GM12878 (cell line): ENCODE data around the gene KRT34. TPM values are rescaled to one million over a fixed set of nuclear protein-coding genes. Genes with fewer than 3 reads are reported as not detected.

Source experiments
- ATAC-seq: fragments of 200-7000 bp; cut with Tn5 transposase; 3 replicates; pipeline ENCODE4 v1.9.1; 2020; ENCODE audit warnings: mild to moderate bottlenecking, moderate library complexity
- BruUV-seq: library from RNA; stranded (reverse); fragments of 400-500 nt; replicated peaks from 2 replicates; lab custom pipeline; 2021; lab: Mats Ljungman, UMichigan
- CTCF ChIA-PET: fragments of 300-600 bp; sonication (Branson Sonifier 250); formaldehyde crosslinking; extraction: SDS; loops from one replicate; lab custom pipeline; 2021; ENCODE audit warnings: inconsistent platforms; lab: Yijun Ruan, JAX
- POLR2A ChIA-PET: fragments of 350-600 bp; formaldehyde crosslinking; extraction: SDS; loops from one replicate; lab custom pipeline; 2021; ENCODE audit warnings: inconsistent platforms; lab: Charles Lee
- RAD21 ChIA-PET: fragments of 300-600 bp; sonication (Branson Sonifier 250); formaldehyde crosslinking; loops from one replicate; lab custom pipeline; 2023; ENCODE audit warnings: antibody characterized with exemption; ENCODE audit not compliant: unreplicated experiment; lab: Charles Lee
- SMC1A ChIA-PET: fragments of 300-600 bp; sonication (Branson Sonifier 250); formaldehyde crosslinking; loops from one replicate; lab custom pipeline; 2023; ENCODE audit not compliant: unreplicated experiment, uncharacterized antibody; lab: Charles Lee
- DNase-seq: peaks from one replicate; pipeline ENCODE4 v3.0.0-alpha.2; 2011; ENCODE audit warnings: low read depth, low spot score
- FAIRE-seq: peaks from 3 replicates; lab custom pipeline; 2011; peaks lifted over from hg19 to GRCh38; lab: Jason Lieb, UNC
- H2AFZ ChIP-seq: 2 replicates; pipeline ENCODE4 v1.6.0; 2011; ENCODE audit warnings: low read depth, low read length, control low read depth; ENCODE audit not compliant: control insufficient read depth
- H3K27ac ChIP-seq: 2 replicates; pipeline ENCODE4 v1.5.1; 2011; ENCODE audit warnings: control low read depth; ENCODE audit not compliant: control insufficient read depth, insufficient read depth
- H3K27me3 ChIP-seq, 2 experiments: replicated peaks in 1 of 2; 2 replicates each; pipeline versions ENCODE4 v1.6.0 to v1.6.1; 2011; ENCODE audit warnings: low read length in 1 of 2; ENCODE audit not compliant: control insufficient read depth in 2 of 2, insufficient read depth in 2 of 2
- H3K36me3 ChIP-seq, 2 experiments: 2 replicates each; pipeline ENCODE4 v1.5.1; 2011; ENCODE audit warnings: low read length in 1 of 2; ENCODE audit not compliant: control insufficient read depth in 2 of 2, insufficient read depth in 2 of 2
- H3K4me1 ChIP-seq: 2 replicates; pipeline ENCODE4 v1.6.1; 2011; ENCODE audit warnings: mild to moderate bottlenecking, low read length, moderate library complexity, mixed read lengths; ENCODE audit not compliant: control insufficient read depth, insufficient read depth
- H3K4me2 ChIP-seq: 2 replicates; pipeline ENCODE4 v1.6.0; 2011; ENCODE audit warnings: control low read depth; ENCODE audit not compliant: control insufficient read depth, insufficient read depth
- H3K4me3 ChIP-seq: fragments of 200-600 bp; sonication (generic); 2 replicates; pipeline ENCODE4 v1.5.1; 2016
- H3K79me2 ChIP-seq: 2 replicates; pipeline ENCODE4 v1.6.0; 2011; ENCODE audit warnings: low read length; ENCODE audit not compliant: control insufficient read depth, insufficient read depth
- H3K9ac ChIP-seq: 2 replicates; pipeline ENCODE4 v1.8.0; 2011; ENCODE audit warnings: low read length, control low read depth, mixed read lengths; ENCODE audit not compliant: control insufficient read depth, insufficient read depth
- H3K9me3 ChIP-seq: replicated peaks from 3 replicates; pipeline ENCODE4 v1.5.1; 2011; ENCODE audit warnings: mild to moderate bottlenecking, low read length; ENCODE audit not compliant: control insufficient read depth, insufficient read depth
- H4K20me1 ChIP-seq: 2 replicates; pipeline ENCODE4 v1.6.0; 2011; ENCODE audit not compliant: control insufficient read depth, insufficient read depth
- ATF2 ChIP-seq: IDR thresholded peaks from 2 replicates; pipeline ENCODE4 v1.6.1; 2012; ENCODE audit warnings: low read length, inconsistent platforms
- ATF7 ChIP-seq: fragments of 450-650 bp; IDR thresholded peaks from 2 replicates; pipeline ENCODE4 v1.6.1; 2016; ENCODE audit warnings: low read depth, mild to moderate bottlenecking
- BACH1 ChIP-seq: fragments of 450-650 bp; IDR thresholded peaks from 2 replicates; pipeline ENCODE4 v1.6.1; 2017; ENCODE audit warnings: mild to moderate bottlenecking, borderline replicate concordance
- BHLHE40 ChIP-seq, 2 experiments: fragments of 450-650 bp in 1 of 2; IDR thresholded peaks; 2 replicates each; pipeline ENCODE4 v1.6.1; 2011 to 2017; ENCODE audit warnings: low read depth in 2 of 2, borderline replicate concordance in 1 of 2, improper control_type of control experiment in 1 of 2, low read length in 1 of 2, mild to moderate bottlenecking in 1 of 2
- CHD4 ChIP-seq: fragments of 200-600 bp; sonication (generic); IDR thresholded peaks from 2 replicates; pipeline ENCODE4 v1.6.1; 2016; ENCODE audit warnings: mild to moderate bottlenecking
- FOXM1 ChIP-seq: IDR thresholded peaks from 2 replicates; pipeline ENCODE4 v1.6.1; 2012; ENCODE audit warnings: low read depth, mild to moderate bottlenecking, inconsistent platforms, low read length, moderate library complexity
- HCFC1 ChIP-seq: fragments of 150-350 bp; IDR thresholded peaks from 2 replicates; pipeline ENCODE4 v1.6.1; 2014; ENCODE audit warnings: low read length
- MEF2B ChIP-seq: fragments of 450-650 bp; IDR thresholded peaks from 2 replicates; pipeline ENCODE4 v1.6.1; 2018; ENCODE audit warnings: mild to moderate bottlenecking, moderate library complexity; ENCODE audit not compliant: partially characterized antibody, poor library complexity, severe bottlenecking
- NFIC ChIP-seq: IDR thresholded peaks from 2 replicates; pipeline ENCODE4 v1.6.1; 2012; ENCODE audit warnings: low read depth, mild to moderate bottlenecking, inconsistent platforms, low read length, moderate library complexity
- NFXL1 ChIP-seq: fragments of 450-650 bp; IDR thresholded peaks from 2 replicates; pipeline ENCODE4 v1.6.1; 2017; ENCODE audit warnings: antibody characterized with exemption, mild to moderate bottlenecking, borderline replicate concordance
- POLR2A ChIP-seq: IDR thresholded peaks from 2 replicates; pipeline ENCODE4 v1.6.1; 2011; ENCODE audit warnings: low read depth, mild to moderate bottlenecking, low read length
- RB1 ChIP-seq: fragments of 450-650 bp; formaldehyde crosslinking; IDR thresholded peaks from 2 replicates; pipeline ENCODE4 v1.6.1; 2017; ENCODE audit warnings: mild to moderate bottlenecking, borderline replicate concordance
- SREBF2 ChIP-seq: IDR thresholded peaks from 2 replicates; pipeline ENCODE4 v1.6.1; 2012; ENCODE audit warnings: mild to moderate bottlenecking, low read length
- TBL1XR1 ChIP-seq: IDR thresholded peaks from 2 replicates; pipeline ENCODE4 v1.6.1; 2012; ENCODE audit warnings: low read depth, low read length, improper control_type of control experiment
- ZBED1 ChIP-seq: IDR thresholded peaks from 2 replicates; pipeline ENCODE4 v1.6.1; 2016; ENCODE audit warnings: borderline replicate concordance
- ZNF622 ChIP-seq: fragments of 450-650 bp; IDR thresholded peaks from 2 replicates; pipeline ENCODE4 v1.6.1; 2017; ENCODE audit warnings: mild to moderate bottlenecking, inconsistent platforms
- WGBS: methylation state at CpG from one replicate; pipeline ENCODE4 v1.1.6; 2016; ENCODE audit warnings: low lambda C conversion rate; ENCODE audit not compliant: insufficient replicate concordance, insufficient coverage; ENCODE audit errors: missing lambda C conversion rate; 5-methylcytosine and 5-hydroxymethylcytosine counted together
- in situ Hi-C: fragments of 300-500 bp; cut with MboI; formaldehyde crosslinking; loops from 9 replicates; pipeline ENCODE4 v1.14.3; 2018; ENCODE audit warnings: mixed read lengths
- intact Hi-C: fragments of 100-400 bp; cut with micrococcal nuclease; formaldehyde crosslinking; loops from one replicate; pipeline ENCODE4 v1.14.2; 2022; ENCODE audit not compliant: unreplicated experiment
- polyA plus RNA-seq, 11 experiments: library from polyadenylated mRNA; depleted of rRNA in 4 of 11; unstranded in 6 of 11; stranded (reverse) in 5 of 11; fragments of >200 nt; fragmentation: Nextera tagmentation in 4 of 11; fragmentation: Illumina TruSeq in 1 of 11; extraction: Ambion mirVana in 4 of 11; extraction: Trizol in 1 of 11; gene quantifications; 1 replicate in 1 of 11; 2 replicates in 10 of 11; pipeline versions ENCODE4 v1.2.1 to v1.2.3, GENCODE V29; 2011 to 2016; ENCODE audit warnings: inconsistent platforms in 2 of 11, missing spikeins in 2 of 11, low read depth in 1 of 11
- total RNA-seq, 4 experiments: library from RNA; depleted of rRNA in 3 of 4; stranded (reverse); fragments of >200 nt in 3 of 4; fragmentation: Illumina TruSeq in 1 of 4; extraction: Trizol in 1 of 4; gene quantifications; 2 replicates each; pipeline versions ENCODE4 v1.2.1 to v1.2.3, GENCODE V29; 2013 to 2021
- TF ChIP-seq, protein P1 (sequence below): IDR thresholded peaks from 2 replicates; pipeline ENCODE4 v1.6.1; 2012; ENCODE audit warnings: low read depth, low read length, improper control_type of control experiment
- TF ChIP-seq, protein P2 (sequence below): fragments of 450-650 bp; formaldehyde crosslinking; IDR thresholded peaks from 2 replicates; pipeline ENCODE4 v1.5.0; 2022; ENCODE audit warnings: mild to moderate bottlenecking, missing genetic modification characterization

KRT34 gene
- total and polyA plus RNA-seq, 10 of the 15 experiments (the other 5 are each of a cell fraction or from before 2014, with no cell fraction given): not detected

DNA sequence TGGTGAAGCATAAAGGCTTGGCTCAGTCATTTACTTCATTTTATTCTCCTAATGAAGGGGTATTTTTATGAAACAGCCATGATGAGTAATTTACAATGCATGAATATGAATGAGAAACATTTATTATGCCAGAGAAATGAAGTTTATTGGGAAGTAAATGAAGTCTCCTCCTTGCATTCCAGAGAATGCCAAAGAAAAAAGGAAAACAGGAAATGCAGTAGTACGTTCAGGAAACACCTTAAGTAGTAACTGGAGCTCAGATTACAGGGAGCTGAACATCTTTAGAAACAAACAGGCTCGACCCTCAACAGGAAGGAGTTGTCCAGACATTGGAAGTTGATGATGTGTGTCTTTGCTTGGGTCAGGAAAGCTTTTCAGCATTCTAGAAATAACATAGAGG is 4.6 kb downstream of the KRT34 start:
- DNase-seq (no peak), FAIRE-seq (no peak), ATAC-seq (no peak)
- Histone ChIP-seq H3K27ac (no peak overlapping the region), H4K20me1 (no peaks in the 10 kb centered on the region), H3K27me3 (peaks cover 0 to 2% of the 10 kb centered on the region in 2 experiments; a peak in 1 of 4 replicates), H3K4me3 (no peak overlapping the region), H3K4me1 (no peaks in the 10 kb centered on the region), H3K9me3 (no peaks in the 10 kb centered on the region; the same call in 2 of the 3 replicates), H3K36me3 (no peaks in the 10 kb centered on the region), H3K9ac (no peak overlapping the region), H3K4me2 (no peak overlapping the region), H2AFZ (no peak overlapping the region), H3K79me2 (no peaks in the 10 kb centered on the region)
- CTCF ChIA-PET: no interaction called here
- intact Hi-C loops (no loop called here), in situ Hi-C loops (no loop called here)
- POLR2A ChIA-PET: no interaction called here
- 0% methylated on average over 2 of the region's 2 CpGs for WGBS
- SMC1A ChIA-PET: interaction anchor here (0.8 kb wide), 1 partner anchor 14 kb away, joined by 3 read pairs; no protein-coding TSS in a partner anchor
- BruUV-seq: no TSS peak
- RAD21 ChIA-PET: no interaction called here
- TF ChIP-seq FOXM1: no peak
- no peak for TF ChIP-seq ATF2
- no peak for TF ChIP-seq CHD4
- TF ChIP-seq BHLHE40 (IDR thresholded peaks at IDR 0.05; ENCODE audit: borderline replicate concordance in 1 of 2, low read depth in 2 of 2, low read length in 1 of 2): no peak
- no peak for TF ChIP-seq MEF2B
- TF ChIP-seq ATF7: no peak
- no peak for TF ChIP-seq POLR2A
- no peak for TF ChIP-seq ZBED1
- TF ChIP-seq HCFC1: no peak
- TF ChIP-seq NFXL1: no peak
- TF ChIP-seq, protein P1, sequence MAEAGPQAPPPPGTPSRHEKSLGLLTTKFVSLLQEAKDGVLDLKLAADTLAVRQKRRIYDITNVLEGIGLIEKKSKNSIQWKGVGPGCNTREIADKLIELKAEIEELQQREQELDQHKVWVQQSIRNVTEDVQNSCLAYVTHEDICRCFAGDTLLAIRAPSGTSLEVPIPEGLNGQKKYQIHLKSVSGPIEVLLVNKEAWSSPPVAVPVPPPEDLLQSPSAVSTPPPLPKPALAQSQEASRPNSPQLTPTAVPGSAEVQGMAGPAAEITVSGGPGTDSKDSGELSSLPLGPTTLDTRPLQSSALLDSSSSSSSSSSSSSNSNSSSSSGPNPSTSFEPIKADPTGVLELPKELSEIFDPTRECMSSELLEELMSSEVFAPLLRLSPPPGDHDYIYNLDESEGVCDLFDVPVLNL: no peak
- no peak for TF ChIP-seq NFIC
- TF ChIP-seq SREBF2: no peak
- TF ChIP-seq ZNF622: no peak
- TF ChIP-seq, protein P2, sequence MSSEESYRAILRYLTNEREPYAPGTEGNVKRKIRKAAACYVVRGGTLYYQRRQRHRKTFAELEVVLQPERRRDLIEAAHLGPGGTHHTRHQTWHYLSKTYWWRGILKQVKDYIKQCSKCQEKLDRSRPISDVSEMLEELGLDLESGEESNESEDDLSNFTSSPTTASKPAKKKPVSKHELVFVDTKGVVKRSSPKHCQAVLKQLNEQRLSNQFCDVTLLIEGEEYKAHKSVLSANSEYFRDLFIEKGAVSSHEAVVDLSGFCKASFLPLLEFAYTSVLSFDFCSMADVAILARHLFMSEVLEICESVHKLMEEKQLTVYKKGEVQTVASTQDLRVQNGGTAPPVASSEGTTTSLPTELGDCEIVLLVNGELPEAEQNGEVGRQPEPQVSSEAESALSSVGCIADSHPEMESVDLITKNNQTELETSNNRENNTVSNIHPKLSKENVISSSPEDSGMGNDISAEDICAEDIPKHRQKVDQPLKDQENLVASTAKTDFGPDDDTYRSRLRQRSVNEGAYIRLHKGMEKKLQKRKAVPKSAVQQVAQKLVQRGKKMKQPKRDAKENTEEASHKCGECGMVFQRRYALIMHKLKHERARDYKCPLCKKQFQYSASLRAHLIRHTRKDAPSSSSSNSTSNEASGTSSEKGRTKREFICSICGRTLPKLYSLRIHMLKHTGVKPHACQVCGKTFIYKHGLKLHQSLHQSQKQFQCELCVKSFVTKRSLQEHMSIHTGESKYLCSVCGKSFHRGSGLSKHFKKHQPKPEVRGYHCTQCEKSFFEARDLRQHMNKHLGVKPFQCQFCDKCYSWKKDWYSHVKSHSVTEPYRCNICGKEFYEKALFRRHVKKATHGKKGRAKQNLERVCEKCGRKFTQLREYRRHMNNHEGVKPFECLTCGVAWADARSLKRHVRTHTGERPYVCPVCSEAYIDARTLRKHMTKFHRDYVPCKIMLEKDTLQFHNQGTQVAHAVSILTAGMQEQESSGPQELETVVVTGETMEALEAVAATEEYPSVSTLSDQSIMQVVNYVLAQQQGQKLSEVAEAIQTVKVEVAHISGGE (CRISPR knock-in tag): no peak
- TF ChIP-seq RB1: no peak
- TF ChIP-seq BACH1: no peak
- no peak for TF ChIP-seq TBL1XR1
